Activated T-helper 1 cell treated with anti-CD3 and anti-CD28 coated beads, Interleukin-12 subunit alpha, Interleukin-12 subunit beta, Interleukin-2, Interleukin-4 antibody, amounts not matched to agents 30 ng/mL and 10 ng/mL and 1 ng/mL, durations not matched to agents 14 hours and 24 hours and 36 hours (primary cell): ENCODE data around the gene TMEM45B. TPM values are rescaled to one million over a fixed set of nuclear protein-coding genes. Genes with fewer than 3 reads are reported as not detected.
"Not testable (repeated sequence)": the region's sequence is repeated elsewhere in the genome, so short reads cannot be mapped to it uniquely, and the experiment has no call there.

Experiments used
- DNase-seq: peaks from one replicate; pipeline ENCODE4 v3.0.0; 2021; ENCODE audit warnings: low spot score
- H3K27ac Mint-ChIP-seq: one replicate; pipeline ENCODE4 v1.8.0; 2021; ENCODE audit warnings: mild to moderate bottlenecking, mixed read lengths
- H3K27me3 Mint-ChIP-seq: one replicate; pipeline ENCODE4 v1.8.0; 2022; ENCODE audit warnings: mild to moderate bottlenecking, moderate library complexity, mixed read lengths; ENCODE audit not compliant: insufficient read depth
- H3K36me3 Mint-ChIP-seq: one replicate; pipeline ENCODE4 v1.8.0; 2021; ENCODE audit warnings: low read depth, mixed read lengths
- H3K4me1 Mint-ChIP-seq: one replicate; pipeline ENCODE4 v1.8.0; 2021; ENCODE audit warnings: low read depth, mixed read lengths
- H3K4me3 Mint-ChIP-seq: one replicate; pipeline ENCODE4 v1.8.0; 2021; ENCODE audit warnings: mild to moderate bottlenecking, moderate library complexity, mixed read lengths
- H3K9me3 Mint-ChIP-seq: one replicate; pipeline ENCODE4 v1.8.0; 2021; ENCODE audit warnings: mixed read lengths
- intact Hi-C: fragments of 100-400 bp; cut with micrococcal nuclease; formaldehyde crosslinking; loops from one replicate; pipeline ENCODE4 v1.15.1; 2024
- total RNA-seq: library from RNA; stranded (reverse); gene quantifications from 2 replicates; pipeline ENCODE4 v1.2.3, GENCODE V29; 2022

The TMEM45B gene
- total RNA-seq, 1 donor from 2014 or later, result 0.26 TPM

- Mint-ChIP-seq H3K27ac (no peak overlapping the region), H3K4me3 (no peak overlapping the region)
Measured at GRCh38 chr11:129840236-129840635, 24.6 kb downstream of the TMEM45B start.

GRCh38 chr11:129842138-129842537, 26.5 kb downstream of the TMEM45B start:
- H3K4me1 Mint-ChIP-seq, result peaks cover 21% of the 10 kb centered on the region
- intact Hi-C loops, result no loop called here
- peaks cover 7% of the 10 kb centered on the region for H3K27me3 Mint-ChIP-seq
- no peak overlapping the region for H3K27ac Mint-ChIP-seq
- H3K9me3 Mint-ChIP-seq, result no peaks in the 10 kb centered on the region
- no peaks in the 10 kb centered on the region for H3K36me3 Mint-ChIP-seq
- DNase-seq, result no peak
- no peak overlapping the region for H3K4me3 Mint-ChIP-seq

More at GRCh38 chr11:129840236-129840635, 24.6 kb downstream of the TMEM45B start:
- Mint-ChIP-seq H3K27me3 (peaks cover 7% of the 10 kb centered on the region), H3K9me3 (no peaks in the 10 kb centered on the region), H3K36me3 (no peaks in the 10 kb centered on the region), H3K4me1 (peaks cover 14% of the 10 kb centered on the region)
- no peak for DNase-seq
- intact Hi-C loops, result no loop called here

GRCh38 chr11:129846508-129847335, 31.1 kb downstream of the TMEM45B start:
- Mint-ChIP-seq H3K27ac (no peak overlapping the region), H3K4me1 (peaks cover 16% of the 10 kb centered on the region), H3K36me3 (no peaks in the 10 kb centered on the region), H3K27me3 (peaks cover 6% of the 10 kb centered on the region), H3K4me3 (no peak overlapping the region), H3K9me3 (no peaks in the 10 kb centered on the region)
- intact Hi-C loops, result no loop called here
- DNase-seq, result no peak

GRCh38 chr11:129847361-129847760, 31.7 kb downstream of the TMEM45B start:
- H3K4me1 Mint-ChIP-seq, result peaks cover 14% of the 10 kb centered on the region
- DNase-seq, intact Hi-C loops, H3K27ac Mint-ChIP-seq, H3K9me3 Mint-ChIP-seq, H3K27me3 Mint-ChIP-seq, H3K4me3 Mint-ChIP-seq, H3K36me3 Mint-ChIP-seq: not testable (repeated sequence)

- Mint-ChIP-seq H3K4me1 (peaks cover 33% of the 10 kb centered on the region), H3K9me3 (no peaks in the 10 kb centered on the region), H3K36me3 (no peaks in the 10 kb centered on the region), H3K4me3 (no peak overlapping the region), H3K27me3 (peaks cover 1% of the 10 kb centered on the region), H3K27ac (no peak overlapping the region)
- no peak for DNase-seq
- intact Hi-C loops, result no loop called here
Measured at GRCh38 chr11:129849447-129850130, 33.9 kb downstream of the TMEM45B start.

- no peak overlapping the region for H3K4me3 Mint-ChIP-seq
- H3K27me3 Mint-ChIP-seq, result no peaks in the 10 kb centered on the region
- no peak for DNase-seq
- peaks cover 38% of the 10 kb centered on the region for H3K4me1 Mint-ChIP-seq
- no peaks in the 10 kb centered on the region for H3K36me3 Mint-ChIP-seq
- H3K9me3 Mint-ChIP-seq, result no peaks in the 10 kb centered on the region
- intact Hi-C loops, result no loop called here
- H3K27ac Mint-ChIP-seq, result no peak overlapping the region
Measured at GRCh38 chr11:129852125-129852740, 36.6 kb downstream of the TMEM45B start.

- Mint-ChIP-seq H3K27ac (peak overlapping the region; percentile 79), H3K4me3 (peak overlapping the region; percentile 53), H3K36me3 (peaks cover 7% of the 10 kb centered on the region), H3K4me1 (peaks cover 38% of the 10 kb centered on the region), H3K27me3 (no peaks in the 10 kb centered on the region), H3K9me3 (no peaks in the 10 kb centered on the region)
- intact Hi-C loops, result no loop called here
- peak; percentile 57 for DNase-seq
Measured at GRCh38 chr11:129853518-129854231, 38.0 kb downstream of the TMEM45B start.

- peaks cover 8% of the 10 kb centered on the region for H3K36me3 Mint-ChIP-seq
- intact Hi-C loops, result no loop called here
Measured at GRCh38 chr11:129854232-129854805, 38.7 kb downstream of the TMEM45B start.

GRCh38 chr11:129855086-129855485, 39.4 kb downstream of the TMEM45B start:
- H3K4me1 Mint-ChIP-seq, result peaks cover 43% of the 10 kb centered on the region
- intact Hi-C loops, result no loop called here
- H3K27me3 Mint-ChIP-seq, result no peaks in the 10 kb centered on the region
- H3K27ac Mint-ChIP-seq, result no peak overlapping the region
- H3K9me3 Mint-ChIP-seq, result no peaks in the 10 kb centered on the region
- DNase-seq, result no peak
- peaks cover 13% of the 10 kb centered on the region for H3K36me3 Mint-ChIP-seq
- no peak overlapping the region for H3K4me3 Mint-ChIP-seq

More at GRCh38 chr11:129854232-129854805, 38.7 kb downstream of the TMEM45B start:
- Mint-ChIP-seq H3K9me3 (no peaks in the 10 kb centered on the region), H3K27ac (peak overlapping the region; percentile 79), H3K4me3 (peak overlapping the region; percentile 53), H3K4me1 (peaks cover 38% of the 10 kb centered on the region), H3K27me3 (no peaks in the 10 kb centered on the region)
- DNase-seq, result no peak

GRCh38 chr11:129856036-129856435, 40.4 kb downstream of the TMEM45B start:
- Mint-ChIP-seq H3K27me3 (no peaks in the 10 kb centered on the region), H3K36me3 (peaks cover 14% of the 10 kb centered on the region), H3K4me3 (no peak overlapping the region), H3K9me3 (no peaks in the 10 kb centered on the region), H3K4me1 (peaks cover 43% of the 10 kb centered on the region), H3K27ac (no peak overlapping the region)
- intact Hi-C loops, result no loop called here
- DNase-seq, result no peak

GRCh38 chr11:129861702-129862522, 46.3 kb downstream of the TMEM45B start:
- peaks cover 49% of the 10 kb centered on the region for H3K36me3 Mint-ChIP-seq
- no peak overlapping the region for H3K4me3 Mint-ChIP-seq
- no peaks in the 10 kb centered on the region for H3K9me3 Mint-ChIP-seq
- intact Hi-C loops, result no loop called here
- H3K27me3 Mint-ChIP-seq, result no peaks in the 10 kb centered on the region
- DNase-seq, result no peak
- H3K27ac Mint-ChIP-seq, result no peak overlapping the region
- peaks cover 5% of the 10 kb centered on the region for H3K4me1 Mint-ChIP-seq

- no peak for DNase-seq
- H3K36me3 Mint-ChIP-seq, result peaks cover 55% of the 10 kb centered on the region
- H3K27me3 Mint-ChIP-seq, result no peaks in the 10 kb centered on the region
- peaks cover 2% of the 10 kb centered on the region for H3K4me1 Mint-ChIP-seq
- intact Hi-C loops, result no loop called here
- no peaks in the 10 kb centered on the region for H3K9me3 Mint-ChIP-seq
- H3K4me3 Mint-ChIP-seq, result no peak overlapping the region
- H3K27ac Mint-ChIP-seq, result no peak overlapping the region
Measured at GRCh38 chr11:129864811-129865210, 49.2 kb downstream of the TMEM45B start.
